Keratinocyte (primary cell): ENCODE data around the gene TTYH2. TPM values are rescaled to one million over a fixed set of nuclear protein-coding genes. Genes with fewer than 3 reads are reported as not detected.
A peak's percentile ranks its signal among the peaks of the same experiment; 100 is the strongest.

ENCODE experiments used
- DNase-seq: peaks from one replicate; pipeline ENCODE4 v3.0.0-alpha.2; 2011; ENCODE audit warnings: low read depth, missing footprints, low spot score
- FAIRE-seq: peaks from 2 replicates; lab custom pipeline; 2011; peaks lifted over from hg19 to GRCh38; lab: Jason Lieb, UNC
- H2AFZ ChIP-seq: 2 replicates; pipeline ENCODE4 v1.6.0; 2012; ENCODE audit warnings: low read length, control low read depth, inconsistent platforms; ENCODE audit not compliant: control insufficient read depth
- H3K27ac ChIP-seq: 2 replicates; pipeline ENCODE4 v1.5.1; 2011; ENCODE audit warnings: low read length; ENCODE audit not compliant: control insufficient read depth, insufficient read depth
- H3K27me3 ChIP-seq: 3 replicates; pipeline ENCODE4 v1.6.0; 2011; ENCODE audit warnings: low read length; ENCODE audit not compliant: control insufficient read depth, insufficient read depth; ENCODE audit errors: extremely low read depth
- H3K36me3 ChIP-seq, 2 experiments: 2 replicates in 1 of 2; 3 replicates in 1 of 2; pipeline ENCODE4 v1.5.1; 2011; ENCODE audit warnings: low read length in 2 of 2, mild to moderate bottlenecking in 1 of 2; ENCODE audit not compliant: control insufficient read depth in 2 of 2, insufficient read depth in 2 of 2; ENCODE audit errors: extremely low read depth in 1 of 2
- H3K4me1 ChIP-seq: 3 replicates; pipeline ENCODE4 v1.5.1; 2011; ENCODE audit warnings: low read length; ENCODE audit not compliant: control insufficient read depth, insufficient read depth; ENCODE audit errors: extremely low read depth
- H3K4me2 ChIP-seq: 3 replicates; pipeline ENCODE4 v1.6.0; 2011; ENCODE audit warnings: low read depth, low read length; ENCODE audit not compliant: control insufficient read depth, insufficient read depth; ENCODE audit errors: extremely low read depth
- H3K4me3 ChIP-seq, 3 experiments: fragments of 200-600 bp in 1 of 3; sonication (generic) in 1 of 3; 2 replicates in 2 of 3; 3 replicates in 1 of 3; pipeline ENCODE4 v1.5.1; 2011 to 2016; ENCODE audit warnings: low read length in 3 of 3, mild to moderate bottlenecking in 3 of 3, control low read depth in 2 of 3, inconsistent platforms in 1 of 3, low read depth in 1 of 3, mixed read lengths in 1 of 3, mixed run types in 1 of 3, moderate library complexity in 1 of 3; ENCODE audit not compliant: control insufficient read depth in 2 of 3, insufficient read depth in 2 of 3; ENCODE audit errors: extremely low read depth in 1 of 3
- H3K79me2 ChIP-seq: 2 replicates; pipeline ENCODE4 v1.6.0; 2012; ENCODE audit warnings: low read length; ENCODE audit not compliant: control insufficient read depth, insufficient read depth
- H3K9ac ChIP-seq: 3 replicates; pipeline ENCODE4 v1.6.0; 2011; ENCODE audit warnings: low read length; ENCODE audit not compliant: control insufficient read depth, insufficient read depth; ENCODE audit errors: extremely low read depth
- H3K9me1 ChIP-seq: 3 replicates; pipeline ENCODE4 v1.6.0; 2011; ENCODE audit warnings: low read length; ENCODE audit not compliant: control insufficient read depth, insufficient read depth; ENCODE audit errors: extremely low read depth
- H3K9me3 ChIP-seq: 2 replicates; pipeline ENCODE4 v1.5.1; 2012; ENCODE audit warnings: low read depth, low read length; ENCODE audit not compliant: control insufficient read depth
- H4K20me1 ChIP-seq: 3 replicates; pipeline ENCODE4 v1.6.0; 2011; ENCODE audit warnings: low read length; ENCODE audit not compliant: control insufficient read depth, insufficient read depth; ENCODE audit errors: extremely low read depth
- CTCF ChIP-seq, 3 experiments: IDR thresholded peaks in 1 of 3; conservative IDR thresholded peaks in 1 of 3; optimal IDR thresholded peaks in 1 of 3; 2 replicates in 2 of 3; 3 replicates in 1 of 3; pipeline versions ENCODE3 to v1.5.1; 2011; ENCODE audit warnings: low read length in 3 of 3, mild to moderate bottlenecking in 3 of 3, moderate library complexity in 2 of 3, control low read depth in 1 of 3, inconsistent platforms in 1 of 3; ENCODE audit not compliant: insufficient read depth in 2 of 3; ENCODE audit errors: extremely low read depth in 1 of 3
- EZH2 ChIP-seq: IDR thresholded peaks from one replicate; pipeline ENCODE4 v1.6.1; 2012; ENCODE audit warnings: inconsistent platforms, mild to moderate bottlenecking, low read length, moderate library complexity
- dilution Hi-C: fragments of 300-500 bp; cut with MboI; formaldehyde crosslinking; loops from one replicate; pipeline ENCODE4 v1.7.0; 2020; ENCODE audit warnings: low sequenced_read_pairs; ENCODE audit not compliant: extremely low pct_ligation_motif_present
- polyA plus RNA-seq, 5 experiments: library from polyadenylated mRNA; depleted of rRNA in 3 of 5; stranded (reverse) in 3 of 5; stranded (forward) in 1 of 5; unstranded in 1 of 5; fragments of >200 nt; gene quantifications; 1 replicate in 1 of 5; 2 replicates in 3 of 5; 3 replicates in 1 of 5; pipeline versions ENCODE4 v1.2.1 to v1.2.3, GENCODE V29; 2011 to 2012; ENCODE audit warnings: missing spikeins in 2 of 5, low read depth in 1 of 5, low replicate concordance in 1 of 5

The TTYH2 gene
- polyA plus RNA-seq, 1 donor (not counting 4 experiments of a cell fraction or from before 2014, with no cell fraction given), result 3.7 TPM

- no peak overlapping the region for H3K4me2 ChIP-seq
- H3K36me3 ChIP-seq, result no peaks in the 10 kb centered on the region
- no peak overlapping the region for H3K4me3 ChIP-seq
- H3K9me3 ChIP-seq, result no peaks in the 10 kb centered on the region
- FAIRE-seq (peak; percentile 41), DNase-seq (no peak)
- no peak overlapping the region for H3K9ac ChIP-seq
- no peaks in the 10 kb centered on the region for H3K9me1 ChIP-seq
- no peak overlapping the region for H2AFZ ChIP-seq
- no peaks in the 10 kb centered on the region for H3K79me2 ChIP-seq
- dilution Hi-C loops, result no loop called here
- H3K27me3 ChIP-seq, result no peaks in the 10 kb centered on the region
- peaks cover 16% of the 10 kb centered on the region for H3K4me1 ChIP-seq
- no peak overlapping the region for H3K27ac ChIP-seq
- H4K20me1 ChIP-seq, result no peaks in the 10 kb centered on the region
- no peak for TF ChIP-seq EZH2
- TF ChIP-seq CTCF (optimal IDR thresholded peaks at IDR 0.05 in 1 of 3, IDR thresholded peaks at IDR 0.05 in 1 of 3, conservative IDR thresholded peaks at IDR 0.05 in 1 of 3; ENCODE audit: extremely low read depth in 1 of 3, insufficient read depth in 2 of 3, low read length in 3 of 3), result peak; percentile 55 to 64 (median 57)
Observed at GRCh38 chr17:74296548-74296936, 83.2 kb downstream of the TTYH2 start.

- H3K4me2 ChIP-seq, result peak overlapping the region; percentile 64
- H3K9me3 ChIP-seq, result no peaks in the 10 kb centered on the region
- H3K79me2 ChIP-seq, result no peaks in the 10 kb centered on the region
- dilution Hi-C loops, result no loop called here
- H3K27me3 ChIP-seq, result no peaks in the 10 kb centered on the region
- H2AFZ ChIP-seq, result peak overlapping the region; percentile 44
- H3K4me1 ChIP-seq, result peaks cover 16% of the 10 kb centered on the region
- TF ChIP-seq EZH2, result no peak
- TF ChIP-seq CTCF (optimal IDR thresholded peaks at IDR 0.05 in 1 of 3, IDR thresholded peaks at IDR 0.05 in 1 of 3, conservative IDR thresholded peaks at IDR 0.05 in 1 of 3; ENCODE audit: extremely low read depth in 1 of 3, insufficient read depth in 2 of 3, low read length in 3 of 3), result no peak
- no peaks in the 10 kb centered on the region for H3K9me1 ChIP-seq
- no peak overlapping the region for H3K4me3 ChIP-seq
- peak overlapping the region; percentile 29 for H3K27ac ChIP-seq
- peak overlapping the region; percentile 22 for H3K9ac ChIP-seq
- FAIRE-seq, result no peak
- no peak for DNase-seq
- no peaks in the 10 kb centered on the region for H3K36me3 ChIP-seq
- no peaks in the 10 kb centered on the region for H4K20me1 ChIP-seq
Observed at GRCh38 chr17:74297941-74298340, 84.6 kb downstream of the TTYH2 start.
